PFSK-1 (cell line): ENCODE measurements around the gene SP6.

Experiments used
- FOXP2 ChIP-seq: optimal IDR thresholded peaks from 2 replicates; pipeline ENCODE3; 2011; ENCODE audit warnings: borderline replicate concordance, control low read depth, inconsistent platforms; ENCODE audit not compliant: insufficient read depth; ENCODE audit errors: extremely low read length, extremely low read depth
- POLR2AphosphoS5 ChIP-seq: IDR thresholded peaks from 2 replicates; pipeline ENCODE4 v1.6.1; 2012; ENCODE audit warnings: low read depth, mild to moderate bottlenecking, control low read depth, low read length, moderate library complexity
- REST ChIP-seq, 2 experiments: IDR thresholded peaks; 2 replicates each; pipeline versions ENCODE4 v1.6.1 to v1.8.0; 2011 to 2012; ENCODE audit warnings: low read depth in 2 of 2, low read length in 2 of 2, control low read depth in 1 of 2, inconsistent platforms in 1 of 2, mild to moderate bottlenecking in 1 of 2, moderate library complexity in 1 of 2; ENCODE audit not compliant: insufficient read depth in 1 of 2
- SIN3A ChIP-seq: IDR thresholded peaks from 2 replicates; pipeline ENCODE4 v1.6.1; 2012; ENCODE audit warnings: mild to moderate bottlenecking, low read length, moderate library complexity, borderline replicate concordance; ENCODE audit not compliant: insufficient read depth
- TAF1 ChIP-seq: IDR thresholded peaks from 2 replicates; pipeline ENCODE4 v1.6.1; 2012; ENCODE audit warnings: low read length, control low read depth, borderline replicate concordance; ENCODE audit not compliant: insufficient read depth

- TF ChIP-seq FOXP2 (no peak), POLR2AphosphoS5 (no peak), SIN3A (no peak), TAF1 (no peak), REST (IDR thresholded peaks at IDR 0.05; ENCODE audit: insufficient read depth in 1 of 2, low read depth in 2 of 2, low read length in 2 of 2) (no peak)
These were observed 44.1 kb downstream of the SP6 start for GRCh38 chr17:47806913-47807255.
